ENCODE data around the gene KCNH2.

DNA sequence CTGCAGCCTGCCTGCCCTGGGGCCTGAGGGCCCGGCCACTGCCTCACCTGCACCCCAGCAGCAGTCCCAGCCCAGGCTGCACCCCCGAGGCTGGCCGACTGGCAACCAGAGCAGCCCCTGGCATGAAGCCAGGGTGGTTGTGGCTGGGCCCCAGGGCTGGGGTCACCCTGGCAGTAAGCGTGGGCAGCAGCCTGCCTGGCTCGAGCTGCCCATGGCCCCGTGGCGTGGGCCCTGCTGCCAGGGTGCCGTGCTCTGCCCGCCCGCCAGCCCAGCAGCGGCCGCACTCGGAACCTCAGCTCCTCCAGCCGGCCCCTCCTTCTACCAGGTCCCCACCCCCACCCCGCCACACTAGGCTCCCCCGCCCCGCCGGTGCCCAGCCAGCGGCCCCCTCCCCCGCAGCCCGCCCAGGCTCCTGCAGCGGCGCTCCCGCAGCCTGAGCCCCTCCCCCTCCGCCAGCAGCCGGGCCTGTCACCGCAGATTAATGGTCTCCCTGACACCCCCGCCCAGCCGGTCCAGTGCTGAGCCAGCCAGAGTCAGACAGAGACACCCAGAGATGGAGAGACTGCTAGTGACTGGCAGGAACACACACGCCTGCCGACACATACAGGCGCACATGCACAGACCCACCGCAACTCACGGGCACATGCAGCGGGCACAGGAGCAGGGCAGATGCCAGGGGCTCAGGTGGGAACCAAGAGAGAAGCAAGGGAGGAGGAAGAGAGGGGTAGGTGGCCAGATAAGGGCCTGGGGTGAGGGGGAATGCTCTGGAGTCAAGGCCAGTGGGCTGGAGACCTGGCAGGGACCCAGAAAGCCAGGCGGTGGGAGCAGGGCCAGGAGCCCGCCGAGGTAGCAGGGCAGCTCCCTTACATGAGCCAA lies 22.4 kb downstream of the KCNH2 start:
- TF ChIP-seq, protein P1, sequence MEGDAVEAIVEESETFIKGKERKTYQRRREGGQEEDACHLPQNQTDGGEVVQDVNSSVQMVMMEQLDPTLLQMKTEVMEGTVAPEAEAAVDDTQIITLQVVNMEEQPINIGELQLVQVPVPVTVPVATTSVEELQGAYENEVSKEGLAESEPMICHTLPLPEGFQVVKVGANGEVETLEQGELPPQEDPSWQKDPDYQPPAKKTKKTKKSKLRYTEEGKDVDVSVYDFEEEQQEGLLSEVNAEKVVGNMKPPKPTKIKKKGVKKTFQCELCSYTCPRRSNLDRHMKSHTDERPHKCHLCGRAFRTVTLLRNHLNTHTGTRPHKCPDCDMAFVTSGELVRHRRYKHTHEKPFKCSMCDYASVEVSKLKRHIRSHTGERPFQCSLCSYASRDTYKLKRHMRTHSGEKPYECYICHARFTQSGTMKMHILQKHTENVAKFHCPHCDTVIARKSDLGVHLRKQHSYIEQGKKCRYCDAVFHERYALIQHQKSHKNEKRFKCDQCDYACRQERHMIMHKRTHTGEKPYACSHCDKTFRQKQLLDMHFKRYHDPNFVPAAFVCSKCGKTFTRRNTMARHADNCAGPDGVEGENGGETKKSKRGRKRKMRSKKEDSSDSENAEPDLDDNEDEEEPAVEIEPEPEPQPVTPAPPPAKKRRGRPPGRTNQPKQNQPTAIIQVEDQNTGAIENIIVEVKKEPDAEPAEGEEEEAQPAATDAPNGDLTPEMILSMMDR (IDR thresholded peaks at IDR 0.05), result peak in 1 of 6 experiments; percentile 5
- TF ChIP-seq POLR2A (IDR thresholded peaks at IDR 0.05), result no peak
